GM23338 (cell line): ENCODE measurements around the gene SUPT7L. TPM values are rescaled to one million over a fixed set of nuclear protein-coding genes. Genes with fewer than 3 reads are reported as not detected.

Source experiments
- ATAC-seq: fragments of 200-7000 bp; cut with Tn5 transposase; 3 replicates; pipeline ENCODE4 v1.9.1; 2020
- DNase-seq: peaks from one replicate; pipeline ENCODE4 v3.0.0-alpha.2; 2015; ENCODE audit warnings: low spot score
- H2AFZ ChIP-seq: fragments of 200-600 bp; sonication (generic); 2 replicates; pipeline ENCODE4 v1.8.0; 2016; ENCODE audit warnings: antibody characterized with exemption, mild to moderate bottlenecking, moderate library complexity
- H3F3A ChIP-seq: fragments of 200-600 bp; sonication (generic); replicated peaks from 2 replicates; pipeline ENCODE4 v1.8.0; 2017; ENCODE audit warnings: antibody characterized with exemption, mixed run types, low read depth
- H3K27ac ChIP-seq: fragments of 200-600 bp; sonication (generic); 2 replicates; pipeline ENCODE4 v1.6.1; 2016; ENCODE audit warnings: low read depth
- H3K27me3 ChIP-seq: fragments of 200-600 bp; sonication (generic); 2 replicates; pipeline ENCODE4 v1.8.0; 2016; ENCODE audit warnings: mild to moderate bottlenecking, mixed run types, moderate library complexity; ENCODE audit not compliant: insufficient read depth
- H3K36me3 ChIP-seq: fragments of 200-600 bp; sonication (generic); 2 replicates; pipeline ENCODE4 v1.8.0; 2016; ENCODE audit warnings: mild to moderate bottlenecking; ENCODE audit not compliant: insufficient read depth
- H3K4me1 ChIP-seq: fragments of 200-600 bp; sonication (generic); 2 replicates; pipeline ENCODE4 v1.8.0; 2016; ENCODE audit warnings: mild to moderate bottlenecking, moderate library complexity; ENCODE audit not compliant: insufficient read depth
- H3K4me2 ChIP-seq: fragments of 200-600 bp; sonication (generic); 2 replicates; pipeline ENCODE4 v1.7.1; 2017; ENCODE audit warnings: mixed run types
- H3K4me3 ChIP-seq: fragments of 200-600 bp; sonication (generic); 2 replicates; pipeline ENCODE4 v1.6.1; 2016; ENCODE audit warnings: mixed run types
- H3K79me2 ChIP-seq: fragments of 200-600 bp; sonication (generic); replicated peaks from 2 replicates; pipeline ENCODE4 v1.8.0; 2017; ENCODE audit warnings: mild to moderate bottlenecking; ENCODE audit not compliant: insufficient read depth
- H3K9me2 ChIP-seq: fragments of 200-600 bp; sonication (generic); 2 replicates; pipeline ENCODE4 v1.8.0; 2017; ENCODE audit not compliant: insufficient read depth
- H4K20me1 ChIP-seq: fragments of 200-600 bp; sonication (generic); replicated peaks from 2 replicates; pipeline ENCODE4 v1.8.0; 2017; ENCODE audit warnings: mild to moderate bottlenecking; ENCODE audit not compliant: insufficient read depth
- H3K27ac Mint-ChIP-seq: 2 replicates; pipeline ENCODE4 v1.8.0; 2020; ENCODE audit warnings: inconsistent platforms, mild to moderate bottlenecking, moderate library complexity, mixed read lengths
- H3K27me3 Mint-ChIP-seq: 3 replicates; pipeline ENCODE4 v1.8.0; 2022; ENCODE audit warnings: low read depth, mild to moderate bottlenecking, moderate library complexity, mixed read lengths, inconsistent platforms; ENCODE audit not compliant: insufficient read depth, poor library complexity
- H3K36me3 Mint-ChIP-seq: 3 replicates; pipeline ENCODE4 v1.8.0; 2021; ENCODE audit warnings: low read depth, mild to moderate bottlenecking, inconsistent platforms, moderate library complexity, mixed read lengths
- H3K4me1 Mint-ChIP-seq: 3 replicates; pipeline ENCODE4 v1.8.0; 2020; ENCODE audit warnings: mild to moderate bottlenecking, inconsistent platforms, mixed read lengths
- H3K4me3 Mint-ChIP-seq: 3 replicates; pipeline ENCODE4 v1.8.0; 2021; ENCODE audit warnings: moderate library complexity, mild to moderate bottlenecking, inconsistent platforms, mixed read lengths
- H3K9me3 Mint-ChIP-seq: 3 replicates; pipeline ENCODE4 v1.8.0; 2020; ENCODE audit warnings: moderate library complexity, mild to moderate bottlenecking, inconsistent platforms, mixed read lengths
- CREB1 ChIP-seq: fragments of 250-450 bp; sonication (Bioruptor Pico); IDR thresholded peaks from 2 replicates; pipeline ENCODE4 v1.5.0; 2020; ENCODE audit warnings: low read depth, mild to moderate bottlenecking, moderate library complexity
- CTCF ChIP-seq, 2 experiments: fragments of 200-600 bp in 1 of 2; sonication (generic) in 1 of 2; conservative IDR thresholded peaks; 2 replicates each; pipeline versions ENCODE4 v1.5.1 to v1.6.1; 2016 to 2017; ENCODE audit warnings: antibody characterized with exemption in 2 of 2, low read depth in 2 of 2, mild to moderate bottlenecking in 2 of 2, moderate library complexity in 1 of 2
- ETS1 ChIP-seq: IDR thresholded peaks from 2 replicates; pipeline ENCODE4 v1.6.1; 2016; ENCODE audit warnings: antibody characterized with exemption
- JUNB ChIP-seq: IDR thresholded peaks from one replicate; pipeline ENCODE4 v1.6.1; 2016; ENCODE audit warnings: antibody characterized with exemption; ENCODE audit not compliant: unreplicated experiment
- NANOG ChIP-seq: IDR thresholded peaks from 2 replicates; pipeline ENCODE4 v1.6.1; 2016; ENCODE audit warnings: antibody characterized with exemption, borderline replicate concordance
- REST ChIP-seq: IDR thresholded peaks from one replicate; pipeline ENCODE4 v1.6.1; 2018; ENCODE audit warnings: antibody characterized with exemption; ENCODE audit not compliant: unreplicated experiment
- STAT1 ChIP-seq: IDR thresholded peaks from one replicate; pipeline ENCODE4 v1.6.1; 2016; ENCODE audit warnings: antibody characterized with exemption; ENCODE audit not compliant: unreplicated experiment
- ZNF114 ChIP-seq: fragments of 250-450 bp; sonication (Bioruptor Pico); IDR thresholded peaks from 2 replicates; pipeline ENCODE4 v1.5.0; 2020; ENCODE audit warnings: mild to moderate bottlenecking, moderate library complexity
- polyA plus RNA-seq: library from polyadenylated mRNA; unstranded; fragments of >200 nt; fragmentation: Nextera tagmentation; extraction: Ambion mirVana; gene quantifications from 2 replicates; pipeline ENCODE4 v1.2.1, GENCODE V29; 2016
- total RNA-seq: library from RNA; depleted of rRNA; stranded (reverse); fragments of >200 nt; shearing (Covaris generic); gene quantifications from 2 replicates; pipeline ENCODE4 v1.2.3, GENCODE V29; 2014

SUPT7L gene
- total and polyA plus RNA-seq, 2 experiments from 2014 or later, result 13.7 to 16.5 TPM

DNA sequence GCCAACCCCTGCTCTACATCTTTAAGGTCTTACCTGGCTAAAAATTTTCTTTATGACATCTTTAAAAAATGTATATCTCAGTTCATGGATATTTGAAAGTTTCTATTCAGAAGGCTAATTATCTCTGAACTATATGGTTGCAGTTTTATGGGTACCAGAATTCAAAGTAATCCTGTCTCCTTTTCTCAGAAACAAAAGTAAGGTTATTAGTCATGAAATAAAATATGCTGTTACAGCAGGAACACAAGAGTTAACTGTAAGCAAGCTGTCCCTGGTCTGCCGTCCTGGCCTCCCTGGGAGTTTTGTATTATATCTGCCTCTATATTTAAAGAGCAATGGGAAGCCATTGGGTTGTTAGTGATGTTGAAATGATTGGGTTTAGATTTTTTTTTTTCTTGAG lies 34.2 kb upstream of the SUPT7L start:
- no peaks in the 10 kb centered on the region for H3K9me3 Mint-ChIP-seq
- H3F3A ChIP-seq, result no peaks in the 10 kb centered on the region
- ATAC-seq, result no peak
- no peak overlapping the region for H3K27ac ChIP-seq
- H3K4me3 ChIP-seq, result no peak overlapping the region
- H3K36me3 Mint-ChIP-seq, result no peaks in the 10 kb centered on the region
- H3K9me2 ChIP-seq, result no peaks in the 10 kb centered on the region
- TF ChIP-seq JUNB (no peak), ZNF114 (CRISPR knock-in tag) (no peak), NANOG (no peak)
- H3K27me3 Mint-ChIP-seq, result no peaks in the 10 kb centered on the region
- H4K20me1 ChIP-seq, result no peaks in the 10 kb centered on the region
- no peaks in the 10 kb centered on the region for H3K4me1 Mint-ChIP-seq
- no peaks in the 10 kb centered on the region for H3K27me3 ChIP-seq
- DNase-seq, result no peak
- H3K36me3 ChIP-seq, result no peaks in the 10 kb centered on the region
- H3K27ac Mint-ChIP-seq, result no peak overlapping the region
- H3K4me2 ChIP-seq, result no peak overlapping the region
- no peak overlapping the region for H3K4me3 Mint-ChIP-seq
- H3K4me1 ChIP-seq, result no peaks in the 10 kb centered on the region
- no peaks in the 10 kb centered on the region for H3K79me2 ChIP-seq
- H2AFZ ChIP-seq, result no peak overlapping the region

DNA sequence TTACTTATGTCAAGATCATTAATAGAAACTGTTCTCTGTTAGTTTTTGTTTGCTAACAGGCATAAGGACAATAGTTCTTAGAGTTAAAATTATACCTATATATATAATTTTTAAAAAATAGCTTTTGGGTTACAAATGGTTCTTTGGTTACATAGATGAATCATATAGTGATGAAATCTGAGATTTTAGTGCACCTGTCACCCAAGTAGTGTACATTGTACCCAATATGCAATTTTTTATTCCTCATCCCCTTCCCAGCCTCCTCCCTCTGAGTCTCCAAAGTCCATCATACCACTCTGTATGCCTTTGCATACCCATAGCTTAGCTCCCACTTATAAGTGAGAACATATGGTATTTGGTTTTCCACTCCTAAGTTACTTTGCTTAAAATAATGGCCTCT lies 26.6 kb upstream of the SUPT7L start:
- H3K36me3 Mint-ChIP-seq, result peaks cover 14% of the 10 kb centered on the region; the same call in 2 of the 3 replicates
- Histone ChIP-seq H3K4me3 (no peak overlapping the region), H3K36me3 (peaks cover 7% of the 10 kb centered on the region; the same call in 1 of the 2 replicates), H3K27me3 (no peaks in the 10 kb centered on the region), H3K4me2 (no peak overlapping the region), H2AFZ (no peak overlapping the region), H4K20me1 (peaks cover 4% of the 10 kb centered on the region; the same call in 1 of the 2 replicates), H3K79me2 (no peaks in the 10 kb centered on the region), H3F3A (no peaks in the 10 kb centered on the region), H3K27ac (no peak overlapping the region), H3K9me2 (no peaks in the 10 kb centered on the region), H3K4me1 (no peaks in the 10 kb centered on the region)
- H3K27ac Mint-ChIP-seq, result no peak overlapping the region
- no peak for DNase-seq
- TF ChIP-seq CREB1 (CRISPR knock-in tag) (no peak), STAT1 (no peak), ETS1 (no peak), CTCF (conservative IDR thresholded peaks at IDR 0.05; ENCODE audit: low read depth in 2 of 2) (no peak), REST (no peak)
- H3K27me3 Mint-ChIP-seq, result no peaks in the 10 kb centered on the region
- ATAC-seq, result no peak
- no peaks in the 10 kb centered on the region for H3K4me1 Mint-ChIP-seq
- H3K9me3 Mint-ChIP-seq, result no peaks in the 10 kb centered on the region
- H3K4me3 Mint-ChIP-seq, result no peak overlapping the region
